ENCODE data around the gene ERBB4. TPM values are rescaled to one million over a fixed set of nuclear protein-coding genes. Genes with fewer than 3 reads are reported as not detected.

The ERBB4 gene
- total RNA-seq, 1 donor from 2014 or later, result 2.6 TPM

DNA sequence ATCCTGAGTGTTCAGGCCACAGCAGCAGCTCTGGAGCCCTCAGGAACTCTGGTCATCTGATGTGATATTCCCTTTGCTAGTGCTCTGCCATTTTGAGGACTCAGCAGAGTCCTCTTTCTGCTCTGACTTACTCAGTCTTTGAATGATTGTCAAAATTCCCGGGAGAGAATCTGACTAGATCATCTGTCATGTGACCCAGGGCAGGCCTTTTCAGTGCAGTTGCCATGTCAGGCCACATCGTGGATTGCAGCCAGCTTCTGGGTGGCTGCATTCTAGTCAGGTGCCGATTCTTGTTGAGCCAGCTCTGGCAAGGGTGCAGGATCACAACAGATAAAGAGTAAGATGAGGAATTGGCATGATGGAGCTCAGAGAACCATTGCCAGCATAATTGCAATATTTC, 1186.6 kb downstream of the ERBB4 start:
- H3K36me3 ChIP-seq (ENCODE audit: control insufficient read depth, insufficient read depth, low read length), result no peaks in the 10 kb centered on the region
- TF ChIP-seq, protein P1, sequence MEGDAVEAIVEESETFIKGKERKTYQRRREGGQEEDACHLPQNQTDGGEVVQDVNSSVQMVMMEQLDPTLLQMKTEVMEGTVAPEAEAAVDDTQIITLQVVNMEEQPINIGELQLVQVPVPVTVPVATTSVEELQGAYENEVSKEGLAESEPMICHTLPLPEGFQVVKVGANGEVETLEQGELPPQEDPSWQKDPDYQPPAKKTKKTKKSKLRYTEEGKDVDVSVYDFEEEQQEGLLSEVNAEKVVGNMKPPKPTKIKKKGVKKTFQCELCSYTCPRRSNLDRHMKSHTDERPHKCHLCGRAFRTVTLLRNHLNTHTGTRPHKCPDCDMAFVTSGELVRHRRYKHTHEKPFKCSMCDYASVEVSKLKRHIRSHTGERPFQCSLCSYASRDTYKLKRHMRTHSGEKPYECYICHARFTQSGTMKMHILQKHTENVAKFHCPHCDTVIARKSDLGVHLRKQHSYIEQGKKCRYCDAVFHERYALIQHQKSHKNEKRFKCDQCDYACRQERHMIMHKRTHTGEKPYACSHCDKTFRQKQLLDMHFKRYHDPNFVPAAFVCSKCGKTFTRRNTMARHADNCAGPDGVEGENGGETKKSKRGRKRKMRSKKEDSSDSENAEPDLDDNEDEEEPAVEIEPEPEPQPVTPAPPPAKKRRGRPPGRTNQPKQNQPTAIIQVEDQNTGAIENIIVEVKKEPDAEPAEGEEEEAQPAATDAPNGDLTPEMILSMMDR (IDR thresholded peaks at IDR 0.05; ENCODE audit: insufficient read depth, low read length, poor library complexity, severe bottlenecking), result no peak
- no peak for DNase-seq (ENCODE audit: low read depth)

DNA sequence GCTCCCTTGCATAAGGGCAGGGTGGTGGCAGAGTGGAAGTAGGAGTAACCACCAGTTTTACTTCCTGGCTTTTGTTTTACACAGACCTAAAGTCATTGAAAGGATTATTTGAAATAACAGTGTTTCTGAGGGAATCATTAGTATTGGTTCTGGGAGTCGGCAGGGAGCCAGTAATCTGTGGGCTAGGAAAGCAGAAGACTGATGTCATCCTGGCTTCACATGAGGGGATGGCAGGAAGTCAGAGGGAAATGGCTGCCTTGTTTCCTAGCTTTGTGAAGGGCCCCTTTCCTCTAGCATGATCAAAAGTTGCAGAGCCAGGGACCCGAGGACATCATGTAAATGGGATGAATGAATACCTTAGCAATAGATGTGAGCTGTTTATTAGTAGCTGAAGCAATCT, 1189.6 kb downstream of the ERBB4 start:
- no peaks in the 10 kb centered on the region for H3K36me3 ChIP-seq (ENCODE audit: control insufficient read depth, insufficient read depth, low read length)
- H3K4me3 ChIP-seq (ENCODE audit: low read depth, low read length), result no peak overlapping the region
- no peak for DNase-seq (ENCODE audit: low read depth)
- no peaks in the 10 kb centered on the region for H3K27me3 ChIP-seq (ENCODE audit: control insufficient read depth, insufficient read depth, low read length)
- TF ChIP-seq, protein P1 (IDR thresholded peaks at IDR 0.05; ENCODE audit: insufficient read depth, low read length, poor library complexity, severe bottlenecking), result no peak

More for the DNA sequence above, 1186.6 kb downstream of the ERBB4 start:
- H3K4me3 ChIP-seq (ENCODE audit: low read depth, low read length), result no peak overlapping the region
- H3K27me3 ChIP-seq (ENCODE audit: control insufficient read depth, insufficient read depth, low read length), result no peaks in the 10 kb centered on the region

DNA sequence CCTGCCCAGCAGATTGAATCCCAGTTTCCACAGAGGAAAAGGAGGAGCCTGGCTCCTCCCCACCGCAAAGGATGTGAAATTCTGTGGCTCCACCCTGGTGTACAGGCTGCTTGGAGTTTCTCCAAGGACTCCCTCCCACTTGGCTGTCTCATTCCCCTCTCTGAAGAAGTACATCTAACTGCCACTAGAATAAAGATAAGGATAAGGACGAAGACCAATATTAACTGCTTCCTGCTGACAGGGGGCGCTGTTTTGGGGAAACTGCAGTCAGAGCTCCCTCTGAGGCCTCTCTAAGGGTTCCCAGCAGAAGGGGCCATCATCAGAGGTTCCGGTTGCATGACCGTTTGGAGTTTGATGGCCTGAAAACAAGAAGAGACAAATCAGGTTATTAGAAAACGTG, 1191.3 kb downstream of the ERBB4 start:
- H3K36me3 ChIP-seq (ENCODE audit: control insufficient read depth, insufficient read depth, low read length), result no peaks in the 10 kb centered on the region
- TF ChIP-seq, protein P1 (IDR thresholded peaks at IDR 0.05; ENCODE audit: insufficient read depth, low read length, poor library complexity, severe bottlenecking), result no peak
- DNase-seq (ENCODE audit: low read depth), result no peak
- no peaks in the 10 kb centered on the region for H3K27me3 ChIP-seq (ENCODE audit: control insufficient read depth, insufficient read depth, low read length)
- no peak overlapping the region for H3K4me3 ChIP-seq (ENCODE audit: low read depth, low read length)

DNA sequence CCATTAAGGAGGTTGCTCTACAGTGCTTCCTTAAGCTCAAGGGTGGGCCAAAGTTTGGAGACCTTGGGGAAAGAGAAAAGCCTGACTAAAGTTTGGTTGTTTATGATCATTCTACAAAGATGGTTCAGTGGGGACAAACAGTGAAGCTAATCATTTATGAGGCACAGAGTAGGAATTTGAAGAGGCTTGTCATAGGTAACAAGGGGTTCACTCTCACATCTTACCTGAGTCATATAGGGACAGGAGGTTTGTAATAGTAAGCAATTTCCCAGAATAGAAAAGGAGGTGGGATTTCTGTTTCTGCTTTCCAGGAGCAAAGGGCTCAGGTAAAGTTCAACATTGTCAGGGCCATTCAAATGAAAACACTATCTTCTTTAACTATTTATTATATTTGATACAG, 1194.3 kb downstream of the ERBB4 start:
- no peak for DNase-seq (ENCODE audit: low read depth)
- no peak overlapping the region for H3K4me3 ChIP-seq (ENCODE audit: low read depth, low read length)
- H3K27me3 ChIP-seq (ENCODE audit: control insufficient read depth, insufficient read depth, low read length), result no peaks in the 10 kb centered on the region
- TF ChIP-seq, protein P1 (IDR thresholded peaks at IDR 0.05; ENCODE audit: insufficient read depth, low read length, poor library complexity, severe bottlenecking), result no peak
- H3K36me3 ChIP-seq (ENCODE audit: control insufficient read depth, insufficient read depth, low read length), result no peaks in the 10 kb centered on the region

DNA sequence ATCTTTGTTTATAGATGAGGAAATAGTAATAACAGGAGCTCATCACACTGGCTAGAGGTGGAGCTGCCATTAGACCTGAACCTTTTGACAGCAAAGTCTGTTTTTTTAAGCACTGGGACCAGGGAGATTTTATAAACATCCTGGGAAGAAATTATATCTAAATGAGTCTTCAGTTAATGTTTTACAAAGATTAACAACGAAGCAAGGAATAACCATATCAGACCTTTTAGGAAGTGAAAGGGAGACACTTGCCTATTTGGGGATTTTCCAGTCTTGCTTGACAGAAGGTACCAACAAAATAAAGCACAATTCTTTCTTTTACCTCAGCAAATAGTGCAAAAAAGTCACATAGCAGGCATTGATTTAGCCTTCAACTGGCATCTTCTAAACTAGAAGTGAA, 1205.2 kb downstream of the ERBB4 start:
- no peaks in the 10 kb centered on the region for H3K36me3 ChIP-seq (ENCODE audit: control insufficient read depth, insufficient read depth, low read length)
- TF ChIP-seq, protein P1 (IDR thresholded peaks at IDR 0.05; ENCODE audit: insufficient read depth, low read length, poor library complexity, severe bottlenecking), result no peak
- no peaks in the 10 kb centered on the region for H3K27me3 ChIP-seq (ENCODE audit: control insufficient read depth, insufficient read depth, low read length)
- H3K4me3 ChIP-seq (ENCODE audit: low read depth, low read length), result no peak overlapping the region
- DNase-seq (ENCODE audit: low read depth), result peak; percentile 42

DNA sequence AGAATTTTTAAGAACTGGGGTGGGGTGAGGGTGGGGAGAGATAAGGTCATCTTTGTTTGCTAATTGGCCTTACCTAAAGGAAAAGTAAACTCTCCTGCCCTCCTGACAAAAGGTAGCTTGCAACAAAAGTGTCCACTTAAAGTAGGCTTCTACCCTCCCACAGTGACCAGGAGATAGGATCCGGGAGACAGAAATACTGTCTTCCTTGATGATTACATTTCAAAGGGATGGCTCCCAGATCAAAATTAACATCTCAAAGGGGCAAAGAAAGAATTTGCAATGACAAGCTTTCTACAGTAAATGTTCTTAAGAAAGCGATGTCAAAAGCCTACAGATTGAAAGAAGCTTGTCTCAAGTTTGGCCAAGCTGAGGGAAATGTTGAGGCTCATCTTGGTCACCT, 1206.9 kb downstream of the ERBB4 start:
- Histone ChIP-seq H3K36me3 (ENCODE audit: control insufficient read depth, insufficient read depth, low read length) (no peaks in the 10 kb centered on the region), H3K27me3 (ENCODE audit: control insufficient read depth, insufficient read depth, low read length) (no peaks in the 10 kb centered on the region), H3K4me3 (ENCODE audit: low read depth, low read length) (no peak overlapping the region)
- TF ChIP-seq, protein P1 (IDR thresholded peaks at IDR 0.05; ENCODE audit: insufficient read depth, low read length, poor library complexity, severe bottlenecking), result no peak
- no peak for DNase-seq (ENCODE audit: low read depth)

Data from kidney epithelial cell (primary cell).